ENCODE measurements around the gene DGKG. TPM values are rescaled to one million over a fixed set of nuclear protein-coding genes. Genes with fewer than 3 reads are reported as not detected.

The DGKG gene
- polyA plus RNA-seq, 3 donors = 4.2 to 9.2 (median 4.3) TPM

GRCh38 chr3:186097317-186097662, 264.7 kb downstream of the DGKG start:
- Mint-ChIP-seq H3K9me3 (peaks cover 0 to 3% (median 0%) of the 10 kb centered on the region in 7 donors), H3K27ac (peak overlapping the region in 2 of 7 donors; percentile 19 to 63), H3K36me3 (peaks cover 0 to 1% of the 10 kb centered on the region in 2 donors), H3K27me3 (ENCODE audit: low read depth in 3 of 3) (peaks cover 24 to 32% (median 25%) of the 10 kb centered on the region in 3 donors), H3K4me1 (peaks cover 53% of the 10 kb centered on the region), H3K4me3 (peak overlapping the region in 1 of 2 donors; percentile 91)
- H3K9me3 ChIP-seq (replicated peaks in 1 of 2; ENCODE audit: control insufficient read depth in 1 of 2, insufficient read depth in 1 of 2, low read length in 2 of 2) = no peaks in the 10 kb centered on the region
- no peak overlapping the region for H3K4me3 ChIP-seq (replicated peaks in 1 of 3; ENCODE audit: low read depth in 2 of 3, low read length in 3 of 3)
- TF ChIP-seq CTCF (IDR thresholded peaks at IDR 0.05) = no peak
- no peak overlapping the region for H3K9ac ChIP-seq (ENCODE audit: insufficient read depth, low read length, poor library complexity, severe bottlenecking)
- no peak overlapping the region for H3K27ac ChIP-seq (ENCODE audit: low read depth in 1 of 2, low read length in 2 of 2)
- no peaks in the 10 kb centered on the region for H3K36me3 ChIP-seq (replicated peaks in 1 of 2; ENCODE audit: control insufficient read depth in 1 of 2, insufficient read depth in 2 of 2, low read length in 2 of 2)
- no peaks in the 10 kb centered on the region for H4K20me1 ChIP-seq (ENCODE audit: insufficient read depth, low read length)
- no peak overlapping the region for H2AFZ ChIP-seq (ENCODE audit: insufficient read depth, low read depth, low read length, poor library complexity, severe bottlenecking)
- peaks cover 10 to 27% of the 10 kb centered on the region in 2 donors for H3K27me3 ChIP-seq (ENCODE audit: control insufficient read depth in 2 of 2, insufficient read depth in 2 of 2, low read length in 2 of 2)
- WGBS (ENCODE audit: insufficient coverage) = 50% methylated on average over 1 of the region's 4 CpGs
- DNase-seq = no peak
- no peaks in the 10 kb centered on the region for H3K79me2 ChIP-seq (ENCODE audit: insufficient read depth, low read length)
- intact Hi-C loops (cut with micrococcal nuclease) = no loop called here
- peak overlapping the region; percentile 51 for H3K4me2 ChIP-seq (replicated peaks; ENCODE audit: extremely low read depth, low read length, poor library complexity, severe bottlenecking)
- peaks cover 54 to 55% of the 10 kb centered on the region in 2 donors for H3K4me1 ChIP-seq (ENCODE audit: control insufficient read depth in 1 of 2, insufficient read depth in 2 of 2, low read length in 2 of 2)

Other genes starting within 250 kb of the DGKG start
- 1 to 10 TPM in 1 of 3 donors, under 1 TPM in 1, not detected in 1; 0.25 to 4.1 TPM for gene CRYGS, start 182.1 kb upstream of the DGKG start, polyA plus RNA-seq
- 1 to 10 TPM; 9.2 to 9.6 (median 9.6) TPM for gene TBCCD1, start 205.1 kb upstream of the DGKG start, polyA plus RNA-seq
- 10 to 100 TPM; 32.5 to 45.8 (median 44.6) TPM for gene DNAJB11, start 208.5 kb upstream of the DGKG start, polyA plus RNA-seq